ENCODE data around the gene SAE1. TPM values are rescaled to one million over a fixed set of nuclear protein-coding genes. Genes with fewer than 3 reads are reported as not detected.
A peak's percentile ranks its signal among the peaks of the same experiment; 100 is the strongest.
"Not testable (repeated sequence)": the region's sequence is repeated elsewhere in the genome, so short reads cannot be mapped to it uniquely, and the experiment has no call there.

SAE1 gene
- total RNA-seq, 1 donor from 2014 or later = 52.5 TPM

- DNase-seq (ENCODE audit: low spot score) = peak; percentile 58
These were observed 109.1 kb downstream of the SAE1 start for GRCh38 chr19:47239610-47240296.

DNA sequence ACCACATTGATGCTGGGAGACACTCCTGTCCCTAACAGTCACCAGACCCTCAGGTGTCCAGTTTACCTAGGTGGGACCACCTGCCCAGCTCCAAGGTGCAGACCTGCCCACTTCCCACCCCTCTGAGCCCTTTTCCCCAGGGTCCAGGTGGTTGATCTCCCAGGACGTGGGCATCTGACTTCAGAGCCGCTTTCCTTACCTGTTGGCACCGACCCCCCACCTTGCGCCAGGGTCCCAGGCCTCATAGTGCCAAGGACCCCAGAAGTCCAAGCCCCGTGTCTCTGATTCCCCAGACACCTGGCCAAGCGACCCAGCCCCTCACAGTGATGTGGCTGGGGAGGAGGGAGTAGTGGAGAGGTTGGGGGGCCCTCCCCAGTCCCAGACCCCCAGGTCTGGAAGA is 109.9 kb downstream of the SAE1 start:
- DNase-seq (ENCODE audit: low spot score) = no peak

GRCh38 chr19:47240996-47241918 is 110.6 kb downstream of the SAE1 start:
- DNase-seq (ENCODE audit: low spot score) = peak; percentile 81

DNA sequence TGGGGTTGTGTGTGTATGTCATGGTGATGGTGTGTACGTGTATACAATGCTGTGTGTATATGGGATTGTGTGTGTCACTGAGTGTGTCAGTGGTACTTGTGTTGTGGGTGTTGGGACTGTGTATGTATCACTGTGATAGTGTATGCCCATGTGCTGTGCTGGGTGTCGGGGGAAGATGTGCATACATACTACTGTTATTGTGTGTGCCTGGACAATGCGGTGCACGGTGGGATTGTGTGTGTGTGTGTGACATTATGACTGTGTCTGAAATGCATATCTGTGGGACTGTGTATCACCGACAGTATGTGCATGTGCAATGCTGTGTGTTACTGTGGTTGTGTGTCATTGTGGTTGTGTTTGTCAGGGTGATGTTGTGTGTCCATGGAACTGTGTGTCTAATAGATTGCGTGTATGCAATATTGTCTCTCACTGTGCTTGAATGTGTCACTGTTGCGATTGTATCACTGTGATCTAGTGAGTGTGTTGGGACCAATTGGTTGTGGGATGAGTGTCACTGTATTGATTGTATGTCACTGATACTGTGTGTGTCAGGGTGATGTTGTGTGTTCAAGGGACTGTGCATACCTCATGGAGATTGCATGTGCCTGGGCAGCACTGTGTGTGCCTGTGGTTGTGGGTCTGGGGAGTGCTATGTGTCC is 111.4 kb downstream of the SAE1 start:
- DNase-seq (ENCODE audit: low spot score) = no peak

- peak; percentile 43 for DNase-seq (ENCODE audit: low spot score)
These were observed 112.7 kb downstream of the SAE1 start for GRCh38 chr19:47243364-47243775.

GRCh38 chr19:47243776-47244547 is 113.3 kb downstream of the SAE1 start:
- DNase-seq (ENCODE audit: low spot score) = peak; percentile 97

DNA sequence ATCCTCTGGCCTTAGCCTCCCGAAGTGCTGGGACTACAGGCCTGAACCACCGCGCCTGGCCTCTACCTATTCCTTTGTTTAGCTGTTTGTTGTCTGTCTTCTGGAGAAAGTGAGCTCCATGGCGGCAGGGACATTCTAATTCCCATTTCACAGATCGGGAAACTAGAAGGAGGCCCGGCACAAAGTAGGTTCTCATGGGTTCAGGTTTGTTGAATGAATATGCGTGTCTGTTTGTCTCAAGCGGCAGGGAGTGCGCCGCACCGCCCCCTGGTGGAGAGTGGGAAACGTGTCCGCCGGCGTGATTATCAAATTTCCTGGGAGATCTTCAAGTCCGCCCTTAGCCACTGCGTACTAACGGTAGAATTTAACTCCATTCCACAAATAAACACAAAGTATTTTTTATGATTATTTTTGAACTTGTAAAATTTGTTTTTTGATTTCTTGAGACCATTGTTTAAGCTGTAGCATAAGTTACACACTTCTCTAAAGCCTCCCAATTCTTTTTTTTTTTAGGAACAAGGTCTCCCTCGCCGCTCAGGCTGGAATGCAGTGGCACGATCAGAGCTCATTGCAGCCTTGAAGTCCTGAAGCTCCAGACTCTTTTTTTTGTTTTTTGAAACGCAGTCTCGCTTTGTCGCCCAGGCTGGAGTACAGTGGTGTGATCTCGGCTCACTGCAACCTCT is 116.8 kb downstream of the SAE1 start:
- DNase-seq (ENCODE audit: low spot score) = no peak

DNA sequence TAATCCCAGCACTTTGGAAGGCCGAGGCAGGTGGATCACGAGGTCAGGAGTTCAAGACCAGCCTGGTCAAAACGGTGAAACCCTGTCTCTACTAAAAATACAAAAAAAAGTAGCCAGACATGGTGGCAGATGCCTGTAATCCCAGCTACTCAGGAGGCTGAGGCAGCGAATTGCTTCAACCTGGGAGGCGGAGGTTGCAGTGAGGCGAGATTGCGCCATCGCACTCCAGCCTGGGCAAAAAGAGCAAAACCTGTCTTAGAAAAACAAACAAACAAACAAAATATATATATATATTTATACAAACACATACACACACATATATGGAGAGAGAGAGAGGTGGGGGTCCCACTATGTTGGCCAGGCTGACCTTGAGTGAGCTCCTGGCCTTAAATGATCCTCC is 122.4 kb downstream of the SAE1 start:
- DNase-seq (ENCODE audit: low spot score) = not testable (repeated sequence)

DNA sequence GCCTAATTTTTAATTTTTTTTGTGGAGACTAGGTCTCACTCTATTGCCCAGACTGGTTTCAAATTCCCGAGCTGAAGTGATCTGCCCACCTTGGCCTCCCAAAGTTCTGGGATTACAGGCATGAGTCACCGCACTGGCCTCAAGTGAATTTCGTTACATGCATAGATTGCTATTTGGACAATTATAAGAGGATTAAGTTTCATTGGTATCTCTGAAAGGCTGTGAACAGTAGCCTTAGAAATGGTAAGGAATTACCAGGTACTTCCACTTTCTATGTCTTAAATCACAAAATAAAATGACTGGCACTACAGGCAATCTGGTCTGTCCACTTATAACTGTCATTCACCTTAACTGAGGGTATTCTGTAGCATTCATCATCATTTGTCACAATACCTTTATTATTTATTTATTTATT is 122.8 kb downstream of the SAE1 start:
- DNase-seq (ENCODE audit: low spot score) = no peak

DNA sequence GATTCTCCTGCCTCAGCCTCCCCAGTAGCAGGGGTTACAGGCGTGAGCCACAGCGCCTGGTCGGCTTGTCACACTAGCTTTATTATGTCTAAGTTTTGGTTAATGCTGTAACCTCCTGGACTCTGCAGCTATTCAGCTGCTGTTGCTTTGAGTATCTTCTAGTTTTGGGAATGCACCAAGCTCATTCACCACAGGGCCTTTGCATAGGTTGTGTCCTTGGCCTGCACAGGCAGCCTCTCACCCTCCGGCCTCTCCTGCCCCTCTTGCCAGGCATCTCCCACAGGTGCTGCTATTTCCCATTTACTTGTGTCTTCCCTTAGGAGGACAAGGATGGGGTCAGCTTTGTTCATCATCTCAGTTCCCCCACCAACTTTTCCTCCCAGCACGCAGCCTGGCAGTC is 123.3 kb downstream of the SAE1 start:
- DNase-seq (ENCODE audit: low spot score) = no peak

DNA sequence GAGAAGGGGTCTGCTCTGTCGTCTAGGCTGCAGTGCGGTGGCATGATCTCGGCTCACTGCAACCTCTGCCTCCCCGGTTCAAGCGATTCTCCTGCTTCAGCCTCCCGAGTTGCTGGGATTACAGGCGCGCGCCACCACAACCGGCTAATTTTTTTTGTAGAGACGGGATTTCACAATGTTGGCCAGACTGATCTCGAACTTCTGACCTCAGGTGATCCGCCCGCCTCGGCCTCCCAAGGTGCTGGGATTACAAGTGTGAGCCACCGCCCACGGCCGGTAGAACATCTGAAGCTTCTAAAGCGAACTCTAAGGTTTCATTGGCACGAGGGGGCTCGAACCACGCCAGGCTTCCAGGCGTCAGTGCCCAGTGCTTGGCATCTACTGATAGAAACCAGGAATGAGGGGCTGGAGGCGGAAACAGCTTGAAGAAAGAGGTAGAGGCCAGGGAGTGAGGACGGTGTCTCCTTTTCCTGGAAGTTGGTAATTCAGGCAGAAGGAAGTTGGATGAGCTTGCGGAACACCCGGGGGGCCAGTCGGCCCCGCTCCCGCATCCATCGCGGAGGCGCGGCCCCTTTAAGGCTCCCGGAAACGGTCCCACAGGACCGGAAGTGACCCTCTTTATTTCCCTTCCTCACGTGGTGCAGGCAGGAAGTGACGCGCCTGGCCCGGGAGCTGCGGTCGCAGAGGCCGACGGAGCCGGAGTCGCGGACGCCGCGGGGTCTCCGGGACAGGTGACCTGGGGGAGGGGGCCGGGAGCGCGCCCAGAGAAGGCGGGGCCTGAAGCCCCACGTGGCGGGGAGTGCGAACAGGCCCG is 125.5 kb downstream of the SAE1 start, which contains the start of gene CCDC9:
CCDC9 (plus strand) TSS at position 647 of the 814 bp plus-strand sequence. CDS start 1,876 bp downstream, outside the sequence.
- peak; percentile 98 for DNase-seq (ENCODE audit: low spot score)

DNA sequence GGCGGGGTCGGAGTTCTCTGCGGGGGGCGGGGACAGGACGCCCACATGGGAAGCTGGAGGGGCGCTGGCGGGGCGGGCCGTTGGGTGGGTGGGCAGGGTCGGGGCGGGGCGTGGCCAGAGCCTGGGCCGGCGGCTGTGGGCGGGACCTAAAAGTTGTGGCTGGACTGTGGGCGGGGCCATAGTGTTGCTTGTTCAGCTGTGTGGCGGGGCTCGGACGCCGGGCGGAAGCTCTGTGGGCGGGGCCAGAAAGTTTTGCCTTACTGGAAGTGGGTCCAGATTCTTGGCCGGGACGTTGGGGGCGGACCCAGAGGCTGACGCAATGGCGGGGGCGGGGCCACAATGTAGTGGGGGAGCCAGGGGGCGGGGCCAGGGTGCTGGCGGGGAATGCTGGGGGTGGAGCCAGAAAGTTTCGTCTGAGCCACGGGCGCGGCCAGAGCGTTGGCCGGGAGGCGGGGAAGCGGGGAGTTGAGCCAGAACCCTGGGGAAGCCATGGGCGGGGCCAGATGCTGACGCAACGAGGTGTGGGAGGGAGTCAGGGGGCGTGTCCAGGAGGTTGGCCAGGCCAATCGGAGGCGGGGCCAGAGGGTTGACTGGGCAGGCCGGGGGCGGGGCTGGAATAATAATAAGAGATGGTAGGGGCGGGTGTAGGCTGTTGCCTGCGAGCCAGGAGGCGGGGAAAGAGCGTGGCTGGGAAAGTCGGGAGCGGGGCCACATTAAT is 126.2 kb downstream of the SAE1 start:
- DNase-seq (ENCODE audit: low spot score) = peak; percentile 100

GRCh38 chr19:47257411-47258169 is 127.0 kb downstream of the SAE1 start:
- DNase-seq (ENCODE audit: low spot score) = no peak

DNA sequence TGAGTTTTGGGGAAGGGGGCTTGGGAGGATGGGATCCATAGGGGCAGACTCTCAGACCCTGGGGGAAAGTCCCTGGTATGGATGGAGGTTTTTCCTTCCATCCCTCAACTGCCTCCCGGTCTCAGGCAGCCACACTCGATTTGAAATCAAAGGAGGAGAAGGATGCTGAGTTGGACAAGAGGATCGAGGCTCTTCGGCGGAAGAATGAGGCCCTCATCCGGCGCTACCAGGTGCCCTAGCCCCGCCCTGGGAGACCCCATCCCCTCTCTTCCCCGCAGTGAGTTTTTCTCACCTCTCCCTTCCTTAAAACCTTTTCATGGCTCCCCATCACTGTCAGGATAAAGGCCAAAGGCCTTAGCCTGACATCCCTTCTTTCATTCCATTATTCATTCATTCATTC is 127.8 kb downstream of the SAE1 start:
- DNase-seq (ENCODE audit: low spot score) = no peak

DNA sequence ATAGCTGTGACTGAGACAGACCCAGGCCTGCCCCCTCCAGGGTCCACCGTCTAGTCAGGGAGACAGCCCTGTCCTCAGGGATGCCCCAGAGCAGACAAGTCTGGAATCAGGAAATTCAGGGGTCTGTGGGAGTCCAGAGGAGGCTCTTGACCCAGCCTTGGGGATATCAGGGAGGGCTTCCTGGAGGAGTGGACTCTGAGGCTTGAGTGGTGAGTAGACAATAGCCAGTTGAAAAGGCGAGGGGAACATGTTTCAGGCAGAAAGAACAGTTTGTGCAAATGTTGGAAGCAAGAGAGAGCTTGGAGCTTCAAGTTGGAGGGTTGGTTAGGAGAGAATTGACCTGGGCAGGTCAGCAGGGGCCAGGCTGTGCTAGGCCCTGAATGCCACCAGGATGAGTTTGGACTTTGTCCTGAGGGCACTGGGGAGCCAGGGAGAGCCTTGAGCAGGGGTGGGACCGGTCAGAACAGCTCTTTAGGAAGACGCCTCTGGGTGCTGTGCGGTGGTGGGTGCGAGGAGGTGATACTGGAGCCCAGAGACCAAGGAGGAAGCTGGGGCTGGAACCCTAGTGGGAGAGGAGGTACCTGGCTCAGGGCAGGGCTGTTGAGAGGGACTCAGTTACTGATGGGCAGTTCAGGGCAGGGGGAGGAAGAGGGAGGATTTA is 128.4 kb downstream of the SAE1 start:
- no peak for DNase-seq (ENCODE audit: low spot score)

Measured in umbilical cord (tissue), 2 donors.